Activated T-cell treated with anti-CD3 and anti-CD28 coated beads, Interleukin-2, amount 50 U/mL, for 24 hours (primary cell): Measurements from ENCODE around the gene HOXC6.
"Not testable (repeated sequence)": the region's sequence is repeated elsewhere in the genome, so short reads cannot be mapped to it uniquely, and the experiment has no call there.

Experiments
- DNase-seq: peaks from one replicate; pipeline ENCODE4 v3.0.0-alpha.2; 2020
- H3K27ac Mint-ChIP-seq: 2 replicates; pipeline ENCODE4 v1.8.0; 2020; ENCODE audit warnings: mild to moderate bottlenecking, mixed read lengths
- H3K27me3 Mint-ChIP-seq: 2 replicates; pipeline ENCODE4 v1.8.0; 2020; ENCODE audit warnings: mixed read lengths
- H3K36me3 Mint-ChIP-seq: 2 replicates; pipeline ENCODE4 v1.8.0; 2020; ENCODE audit warnings: low read depth, mixed read lengths
- H3K4me1 Mint-ChIP-seq: 2 replicates; pipeline ENCODE4 v1.8.0; 2020; ENCODE audit warnings: low read depth, mixed read lengths
- H3K4me3 Mint-ChIP-seq: 2 replicates; pipeline ENCODE4 v1.8.0; 2020; ENCODE audit warnings: mild to moderate bottlenecking, moderate library complexity, mixed read lengths
- H3K9me3 Mint-ChIP-seq: 2 replicates; pipeline ENCODE4 v1.8.0; 2020; ENCODE audit warnings: mixed read lengths

The HOXC6 gene

DNA sequence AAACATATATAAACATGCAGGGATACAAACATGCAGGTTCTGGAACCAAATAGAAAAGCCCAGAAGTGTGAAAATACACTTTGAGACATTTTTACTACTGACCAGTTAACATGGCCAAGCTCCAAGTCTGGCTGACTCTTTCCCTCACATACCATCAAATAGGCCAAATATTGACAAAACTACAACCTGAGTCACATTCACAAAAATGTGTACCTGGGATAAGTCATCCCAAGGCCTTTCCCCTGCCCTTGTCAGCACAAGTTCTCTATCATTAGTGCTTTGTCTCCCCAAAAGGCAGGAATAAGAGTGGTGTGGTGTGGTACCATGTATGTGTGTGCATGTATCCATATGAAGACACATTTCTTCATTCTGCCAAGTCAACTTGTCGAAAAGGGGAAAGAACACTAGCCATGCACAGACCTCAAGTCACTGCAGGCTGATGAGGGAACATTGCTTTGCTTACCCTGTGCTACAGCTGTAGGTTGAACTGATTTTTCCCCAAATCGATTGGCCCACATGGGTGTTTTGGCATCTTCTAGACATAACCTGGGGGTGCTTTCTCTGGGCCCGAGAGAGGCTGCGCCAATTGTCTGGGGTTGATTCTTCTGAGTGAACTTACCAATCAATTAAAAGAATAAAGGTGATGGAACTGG is 40.3 kb downstream of the HOXC6 start:
- Mint-ChIP-seq H3K4me1 (no peaks in the 10 kb centered on the region), H3K27me3 (peaks cover 54% of the 10 kb centered on the region), H3K27ac (no peak overlapping the region), H3K36me3 (no peaks in the 10 kb centered on the region), H3K9me3 (no peaks in the 10 kb centered on the region), H3K4me3 (no peak overlapping the region)
- no peak for DNase-seq

DNA sequence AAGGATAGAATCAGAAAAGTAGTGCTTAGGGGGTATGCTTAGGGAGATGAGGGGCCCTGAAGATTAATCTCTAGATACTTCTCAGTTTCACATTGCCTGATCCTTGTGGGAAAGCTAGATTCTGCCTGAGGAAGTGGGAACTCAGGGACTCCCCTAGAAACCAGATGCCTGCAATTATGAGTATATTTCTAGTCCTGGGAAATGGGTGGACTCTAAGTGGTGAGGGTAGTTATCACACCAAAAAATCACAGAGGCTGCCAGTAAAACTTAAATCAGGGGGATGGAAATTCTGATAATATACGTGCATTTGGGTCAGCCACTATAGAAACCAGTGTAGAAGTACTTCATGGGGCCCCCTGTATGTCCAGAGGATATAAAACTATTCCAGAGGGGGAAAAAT is 43.7 kb downstream of the HOXC6 start:
- H3K4me3 Mint-ChIP-seq = no peak overlapping the region
- H3K36me3 Mint-ChIP-seq = no peaks in the 10 kb centered on the region
- peaks cover 36% of the 10 kb centered on the region for H3K27me3 Mint-ChIP-seq
- DNase-seq = no peak
- H3K4me1 Mint-ChIP-seq = no peaks in the 10 kb centered on the region
- no peak overlapping the region for H3K27ac Mint-ChIP-seq
- no peaks in the 10 kb centered on the region for H3K9me3 Mint-ChIP-seq

DNA sequence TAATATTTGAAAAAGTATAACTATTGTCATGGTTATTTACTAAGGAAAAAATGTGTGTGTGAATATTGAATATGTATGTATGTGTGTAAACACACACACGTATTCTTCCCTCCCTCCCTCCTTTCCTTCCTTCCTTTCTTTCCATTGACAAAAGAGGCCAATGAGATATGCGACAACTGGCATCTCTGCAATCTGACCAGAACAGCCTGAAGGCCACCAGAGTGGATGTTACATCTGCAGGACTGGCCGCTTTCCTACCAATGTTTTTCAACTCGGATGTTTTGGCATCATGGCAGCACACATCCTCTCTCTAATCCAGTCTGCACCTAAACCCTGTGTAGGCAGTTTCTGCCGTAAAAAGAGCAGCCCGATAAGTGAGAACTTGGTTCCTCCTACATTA is 46.1 kb downstream of the HOXC6 start:
- Mint-ChIP-seq H3K9me3 (no peaks in the 10 kb centered on the region), H3K27ac (no peak overlapping the region), H3K4me1 (no peaks in the 10 kb centered on the region), H3K36me3 (no peaks in the 10 kb centered on the region), H3K27me3 (peaks cover 34% of the 10 kb centered on the region), H3K4me3 (no peak overlapping the region)
- DNase-seq = no peak

DNA sequence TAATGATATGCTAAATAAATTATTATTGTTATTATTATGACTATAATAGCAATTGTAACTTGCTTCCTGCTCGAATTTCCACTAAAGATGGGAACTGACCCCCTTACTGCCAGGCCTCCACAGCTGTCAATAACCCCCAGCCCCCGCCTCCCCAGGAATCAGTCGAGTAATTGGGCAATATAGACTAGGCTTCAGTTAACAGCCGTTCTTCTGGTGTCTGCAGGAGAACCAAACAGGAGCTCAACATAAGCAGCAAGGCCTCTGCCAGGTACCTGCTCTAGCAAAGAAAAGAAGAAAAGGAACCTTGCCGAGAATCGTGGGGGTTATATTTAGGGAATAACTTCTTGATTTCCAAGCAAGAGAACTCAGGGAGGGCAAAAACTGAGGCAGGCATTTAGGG is 47.2 kb downstream of the HOXC6 start:
- H3K36me3 Mint-ChIP-seq = no peaks in the 10 kb centered on the region
- no peaks in the 10 kb centered on the region for H3K9me3 Mint-ChIP-seq
- no peaks in the 10 kb centered on the region for H3K4me1 Mint-ChIP-seq
- peaks cover 30% of the 10 kb centered on the region for H3K27me3 Mint-ChIP-seq
- no peak overlapping the region for H3K4me3 Mint-ChIP-seq
- DNase-seq = no peak
- H3K27ac Mint-ChIP-seq = no peak overlapping the region

DNA sequence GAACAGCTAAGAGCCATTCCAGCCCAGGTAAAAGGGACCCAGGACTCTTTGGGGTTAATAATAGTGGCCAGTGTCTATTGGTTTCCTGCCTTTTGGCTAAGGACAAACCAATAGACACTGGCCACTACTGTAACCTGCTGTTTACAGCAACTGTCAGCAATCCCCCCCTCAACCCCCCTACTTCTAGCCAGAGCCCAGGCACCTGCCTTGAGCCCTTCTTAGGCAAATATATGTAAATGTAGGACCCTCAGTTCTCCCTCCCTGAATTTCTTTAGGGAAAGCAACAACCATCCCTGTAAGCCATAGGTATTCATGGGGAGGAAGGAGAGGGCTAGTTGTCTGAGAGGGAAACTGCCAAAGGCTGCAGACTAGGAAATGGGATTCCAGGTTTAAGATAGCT is 47.7 kb downstream of the HOXC6 start:
- peaks cover 27% of the 10 kb centered on the region for H3K27me3 Mint-ChIP-seq
- no peaks in the 10 kb centered on the region for H3K36me3 Mint-ChIP-seq
- peaks cover under 1% of the 10 kb centered on the region for H3K4me1 Mint-ChIP-seq
- H3K4me3 Mint-ChIP-seq = no peak overlapping the region
- no peak overlapping the region for H3K27ac Mint-ChIP-seq
- no peaks in the 10 kb centered on the region for H3K9me3 Mint-ChIP-seq
- no peak for DNase-seq

DNA sequence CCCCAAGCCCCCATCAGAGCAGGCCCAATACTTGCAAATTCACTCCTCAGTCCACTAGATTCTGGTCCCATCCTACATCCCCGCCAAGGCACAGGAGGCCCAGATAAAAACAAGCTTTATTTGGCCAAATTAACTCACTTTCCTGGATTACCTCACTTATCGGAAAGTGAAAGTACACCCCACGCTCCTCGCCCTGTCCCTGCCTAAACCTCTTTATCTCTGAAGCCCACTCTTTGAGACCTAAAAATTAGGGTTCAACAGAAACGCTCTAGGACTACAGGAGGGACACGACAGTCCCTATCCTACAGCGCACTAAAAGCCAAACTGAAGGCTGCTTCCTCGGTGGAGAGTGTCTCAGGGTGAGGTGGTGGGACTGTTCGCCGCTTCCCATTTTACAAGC is 49.6 kb downstream of the HOXC6 start:
- DNase-seq, H3K9me3 Mint-ChIP-seq, H3K4me3 Mint-ChIP-seq, H3K36me3 Mint-ChIP-seq, H3K27ac Mint-ChIP-seq: not testable (repeated sequence)
- Mint-ChIP-seq H3K4me1 (peaks cover 16% of the 10 kb centered on the region), H3K27me3 (peaks cover 14% of the 10 kb centered on the region)

DNA sequence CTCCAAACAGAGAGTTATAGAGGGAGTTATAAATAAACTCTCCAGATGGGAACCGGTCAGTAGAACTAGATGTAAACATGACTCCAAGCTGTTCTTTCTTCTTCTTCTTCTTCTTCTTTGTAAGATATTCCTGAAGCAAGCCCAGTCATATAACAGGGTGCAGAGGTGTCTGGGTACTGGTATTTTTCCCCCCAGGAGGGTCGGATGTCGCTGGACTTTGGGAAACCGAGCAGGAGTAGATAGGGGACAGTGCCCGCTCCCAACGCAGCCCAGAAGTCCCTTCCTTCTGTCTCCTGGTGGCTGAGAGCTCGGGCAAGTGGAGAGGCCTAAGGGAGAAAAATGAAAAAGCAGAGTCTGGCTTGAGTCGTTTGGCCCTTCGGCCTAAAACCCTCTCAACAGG is 50.9 kb downstream of the HOXC6 start:
- not testable (repeated sequence) for H3K9me3 Mint-ChIP-seq, DNase-seq, H3K27ac Mint-ChIP-seq, H3K27me3 Mint-ChIP-seq, H3K4me3 Mint-ChIP-seq, H3K36me3 Mint-ChIP-seq
- H3K4me1 Mint-ChIP-seq = peaks cover 24% of the 10 kb centered on the region
